Smooth muscle cell (in vitro differentiated cells): ENCODE measurements around the gene LIPC. TPM values are rescaled to one million over a fixed set of nuclear protein-coding genes. Genes with fewer than 3 reads are reported as not detected.

Experiments
- DNase-seq: peaks from one replicate; lab custom pipeline; 2025; ENCODE audit not compliant: unreplicated experiment; lab: John Stamatoyannopoulos, UW
- H2AFZ ChIP-seq: fragments of 200-600 bp; sonication (generic); 2 replicates; pipeline ENCODE4 v1.6.0; 2016; ENCODE audit warnings: antibody characterized with exemption, low read depth, mild to moderate bottlenecking
- H3F3A ChIP-seq: fragments of 200-600 bp; sonication (generic); 2 replicates; pipeline ENCODE4 v1.6.0; 2017; ENCODE audit warnings: antibody characterized with exemption, low read depth
- H3K27ac ChIP-seq: fragments of 200-600 bp; sonication (generic); 2 replicates; pipeline ENCODE4 v1.5.1; 2016; ENCODE audit warnings: low read depth, mild to moderate bottlenecking
- H3K27me3 ChIP-seq: fragments of 200-600 bp; sonication (generic); 2 replicates; pipeline ENCODE4 v1.6.1; 2016; ENCODE audit warnings: low read depth, mild to moderate bottlenecking
- H3K36me3 ChIP-seq: fragments of 200-600 bp; sonication (generic); 2 replicates; pipeline ENCODE4 v1.5.1; 2016; ENCODE audit warnings: low read depth
- H3K4me1 ChIP-seq: fragments of 200-600 bp; sonication (generic); 2 replicates; pipeline ENCODE4 v1.5.1; 2016; ENCODE audit warnings: low read depth
- H3K4me2 ChIP-seq: fragments of 200-600 bp; sonication (generic); 2 replicates; pipeline ENCODE4 v1.6.0; 2016; ENCODE audit warnings: mild to moderate bottlenecking
- H3K4me3 ChIP-seq: fragments of 200-600 bp; sonication (generic); 2 replicates; pipeline ENCODE4 v1.5.1; 2016; ENCODE audit warnings: mild to moderate bottlenecking
- H3K79me2 ChIP-seq: fragments of 200-600 bp; sonication (generic); 2 replicates; pipeline ENCODE4 v1.6.0; 2016; ENCODE audit warnings: low read depth, mild to moderate bottlenecking
- H3K9ac ChIP-seq: fragments of 200-600 bp; sonication (generic); 2 replicates; pipeline ENCODE4 v1.6.0; 2016; ENCODE audit warnings: low read depth
- H3K9me3 ChIP-seq: fragments of 200-600 bp; sonication (generic); replicated peaks from 2 replicates; pipeline ENCODE4 v1.5.1; 2016; ENCODE audit warnings: low read depth
- H4K20me1 ChIP-seq: fragments of 200-600 bp; sonication (generic); 2 replicates; pipeline ENCODE4 v1.6.0; 2016; ENCODE audit warnings: low read depth
- CTCF ChIP-seq: fragments of 200-600 bp; sonication (generic); IDR thresholded peaks from 2 replicates; pipeline ENCODE4 v1.5.1; 2017; ENCODE audit warnings: borderline replicate concordance, mild to moderate bottlenecking, antibody characterized with exemption; ENCODE audit not compliant: insufficient read depth, poor library complexity, severe bottlenecking
- WGBS: methylation state at CpG from one replicate; pipeline ENCODE4 v1.1.7; 2016; ENCODE audit warnings: low lambda C conversion rate; 5-methylcytosine and 5-hydroxymethylcytosine counted together
- polyA plus RNA-seq: library from polyadenylated mRNA; unstranded; fragments of >200 nt; fragmentation: Nextera tagmentation; extraction: Ambion mirVana; gene quantifications from 2 replicates; pipeline ENCODE4 v1.2.1, GENCODE V29; 2016
- total RNA-seq: library from RNA; depleted of rRNA; stranded (reverse); fragments of >200 nt; gene quantifications from 2 replicates; pipeline ENCODE4 v1.2.3, GENCODE V29; 2014

Gene LIPC
- total and polyA plus RNA-seq, 2 experiments from 2014 or later: not detected

GRCh38 chr15:58458076-58458475, 26.3 kb downstream of the LIPC start:
- no peak for DNase-seq
- Histone ChIP-seq H3K4me2 (peak overlapping the region; percentile 8), H3K4me1 (no peaks in the 10 kb centered on the region), H3K79me2 (no peaks in the 10 kb centered on the region), H3K27ac (no peak overlapping the region), H3K9me3 (no peaks in the 10 kb centered on the region), H2AFZ (no peak overlapping the region), H3F3A (no peaks in the 10 kb centered on the region), H3K27me3 (no peaks in the 10 kb centered on the region), H3K4me3 (no peak overlapping the region), H4K20me1 (no peaks in the 10 kb centered on the region), H3K9ac (no peak overlapping the region), H3K36me3 (no peaks in the 10 kb centered on the region)
- WGBS: 79% methylated on average over 3 of the region's 3 CpGs
- no peak for TF ChIP-seq CTCF

GRCh38 chr15:58459045-58459444, 27.3 kb downstream of the LIPC start:
- H3K36me3 ChIP-seq: no peaks in the 10 kb centered on the region
- H2AFZ ChIP-seq: no peak overlapping the region
- H3K27ac ChIP-seq: no peak overlapping the region
- WGBS: 87% methylated on average over 2 of the region's 2 CpGs
- H3K4me2 ChIP-seq: no peak overlapping the region
- H3K9me3 ChIP-seq: no peaks in the 10 kb centered on the region
- H3F3A ChIP-seq: no peaks in the 10 kb centered on the region
- H3K4me1 ChIP-seq: no peaks in the 10 kb centered on the region
- no peak for TF ChIP-seq CTCF
- H3K9ac ChIP-seq: no peak overlapping the region
- H3K79me2 ChIP-seq: no peaks in the 10 kb centered on the region
- DNase-seq: no peak
- no peaks in the 10 kb centered on the region for H4K20me1 ChIP-seq
- no peak overlapping the region for H3K4me3 ChIP-seq
- H3K27me3 ChIP-seq: no peaks in the 10 kb centered on the region

GRCh38 chr15:58459560-58459959, 27.8 kb downstream of the LIPC start:
- no peaks in the 10 kb centered on the region for H4K20me1 ChIP-seq
- no peak overlapping the region for H3K4me3 ChIP-seq
- TF ChIP-seq CTCF: no peak
- no peak overlapping the region for H2AFZ ChIP-seq
- no peak overlapping the region for H3K9ac ChIP-seq
- no peaks in the 10 kb centered on the region for H3K79me2 ChIP-seq
- 93% methylated on average over 10 of the region's 10 CpGs for WGBS
- H3K27ac ChIP-seq: no peak overlapping the region
- no peaks in the 10 kb centered on the region for H3F3A ChIP-seq
- no peak overlapping the region for H3K4me2 ChIP-seq
- DNase-seq: no peak
- H3K4me1 ChIP-seq: no peaks in the 10 kb centered on the region
- no peaks in the 10 kb centered on the region for H3K9me3 ChIP-seq
- no peaks in the 10 kb centered on the region for H3K36me3 ChIP-seq
- H3K27me3 ChIP-seq: no peaks in the 10 kb centered on the region

GRCh38 chr15:58460116-58460790, 28.5 kb downstream of the LIPC start:
- H3K9me3 ChIP-seq: no peaks in the 10 kb centered on the region
- TF ChIP-seq CTCF: no peak
- H3K27ac ChIP-seq: no peak overlapping the region
- H3K27me3 ChIP-seq: no peaks in the 10 kb centered on the region
- H3K4me3 ChIP-seq: no peak overlapping the region
- H2AFZ ChIP-seq: no peak overlapping the region
- 92% methylated on average over 10 of the region's 10 CpGs for WGBS
- H4K20me1 ChIP-seq: no peaks in the 10 kb centered on the region
- no peak overlapping the region for H3K4me2 ChIP-seq
- no peak for DNase-seq
- H3K4me1 ChIP-seq: no peaks in the 10 kb centered on the region
- no peaks in the 10 kb centered on the region for H3K36me3 ChIP-seq
- no peaks in the 10 kb centered on the region for H3F3A ChIP-seq
- H3K9ac ChIP-seq: no peak overlapping the region
- no peaks in the 10 kb centered on the region for H3K79me2 ChIP-seq
